ENCODE data around the gene TBX20. TPM values are rescaled to one million over a fixed set of nuclear protein-coding genes. Genes with fewer than 3 reads are reported as not detected.
"Not testable (repeated sequence)": the region's sequence is repeated elsewhere in the genome, so short reads cannot be mapped to it uniquely, and the experiment has no call there.

The TBX20 gene
- total and polyA plus RNA-seq, 12 donors, result 3.5 to 186 (median 111) TPM

DNA sequence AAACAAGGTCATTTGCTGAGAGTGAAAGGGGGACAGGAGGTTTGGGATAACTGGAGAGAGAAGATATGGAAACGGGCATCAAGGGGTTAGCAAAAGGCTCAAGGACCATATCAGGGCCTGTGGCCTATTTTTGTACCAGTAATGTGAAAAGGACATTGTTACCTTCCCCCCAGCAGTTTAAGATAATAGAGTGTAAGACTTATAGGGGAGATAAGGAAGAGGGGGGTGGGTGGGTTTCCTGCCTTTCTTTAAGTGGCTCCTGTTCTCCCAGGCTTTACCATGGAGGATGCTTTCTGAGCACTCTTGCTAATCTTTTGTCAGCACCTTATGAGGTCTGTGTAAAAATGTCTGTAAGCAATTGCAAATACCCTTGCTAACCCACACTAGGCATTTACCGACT is 80.7 kb downstream of the TBX20 start:
- not testable (repeated sequence) for H3K4me3 ChIP-seq, H3K9me3 ChIP-seq
- 21 to 28% methylated on average over 2 of the region's 2 CpGs for WGBS, 2 donors

DNA sequence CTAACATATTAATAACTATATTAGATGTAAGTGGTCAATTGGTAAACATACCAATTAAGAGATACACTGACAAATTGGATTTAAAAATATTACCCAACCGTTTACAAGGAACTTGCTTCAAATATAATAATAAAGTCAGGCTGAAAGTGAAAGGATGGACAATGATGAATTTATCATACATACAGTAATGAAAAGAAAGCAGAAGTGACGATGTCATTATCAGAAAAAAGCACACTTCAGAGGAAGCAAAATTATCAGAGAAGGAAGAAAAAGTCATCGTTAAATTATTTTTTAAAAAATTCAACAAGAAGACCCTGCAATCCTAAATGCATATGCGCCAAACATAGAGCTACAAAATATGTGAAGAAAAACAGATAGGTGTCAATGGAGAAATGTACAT is 81.8 kb downstream of the TBX20 start:
- H3K4me1 ChIP-seq, result peaks cover 0 to 21% (median 0%) of the 10 kb centered on the region in 9 donors
- H3K27ac ChIP-seq; H3K27me3 ChIP-seq; H3K4me3 ChIP-seq; ATAC-seq; H3K9me3 ChIP-seq; H3K36me3 ChIP-seq; DNase-seq; intact Hi-C loops (cut with DNase I): not testable (repeated sequence)
- 41 to 44% methylated on average over 4 of the region's 4 CpGs for WGBS, 2 donors

More for the DNA sequence above, 80.7 kb downstream of the TBX20 start:
- H3K27me3 ChIP-seq; H3K36me3 ChIP-seq; DNase-seq; intact Hi-C loops (cut with DNase I): not testable (repeated sequence)
- H3K4me1 ChIP-seq, result peaks cover 0 to 21% (median 0%) of the 10 kb centered on the region in 9 donors
- peak in 1 of 8 donors; percentile 35 for ATAC-seq
- peak overlapping the region in 4 of 10 donors; percentile 13 to 29 (median 22) for H3K27ac ChIP-seq

DNA sequence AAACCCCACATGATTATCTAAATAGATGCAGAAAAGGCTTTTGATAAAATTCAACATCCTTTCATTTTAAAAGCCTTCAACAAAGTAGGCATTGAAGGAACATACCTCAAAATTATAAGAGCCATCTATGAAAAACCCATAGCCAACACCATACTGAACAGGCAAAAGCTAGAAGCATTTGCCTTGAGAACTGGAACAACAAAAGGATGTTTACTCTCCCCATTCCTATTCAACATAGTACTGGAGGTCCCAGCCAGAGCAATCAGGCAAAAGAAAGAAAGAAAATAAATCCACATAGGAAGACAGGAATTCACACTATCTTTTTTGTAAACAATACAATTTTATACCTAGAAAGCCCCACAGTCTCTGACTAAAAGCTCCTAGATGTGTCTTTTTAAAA is 86.2 kb downstream of the TBX20 start:
- H3K36me3 ChIP-seq; H3K27ac ChIP-seq; H3K27me3 ChIP-seq; H3K9me3 ChIP-seq; DNase-seq; ATAC-seq; H3K4me3 ChIP-seq; intact Hi-C loops (cut with DNase I): not testable (repeated sequence)
- H3K4me1 ChIP-seq, result peaks cover 0 to 12% (median 0%) of the 10 kb centered on the region in 9 donors

DNA sequence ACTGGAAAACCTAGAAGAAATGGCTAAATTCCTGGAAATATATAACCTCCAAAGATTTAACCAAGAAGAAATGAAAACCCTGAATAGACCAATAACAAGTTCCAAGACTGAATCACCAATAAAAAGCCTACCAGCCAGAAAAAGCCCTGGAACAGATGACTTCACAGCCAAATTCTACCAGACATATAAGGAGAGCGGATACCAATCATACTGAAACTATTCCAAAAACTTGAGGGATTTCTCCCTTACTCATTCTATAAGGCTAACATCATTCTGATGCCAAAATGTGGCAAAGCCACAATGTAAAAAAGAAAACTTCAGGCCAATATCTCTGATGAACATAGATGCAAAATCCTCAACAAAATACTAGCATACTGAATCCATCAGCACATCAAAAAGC is 86.7 kb downstream of the TBX20 start:
- H3K27me3 ChIP-seq; H3K27ac ChIP-seq; H3K4me1 ChIP-seq; intact Hi-C loops (cut with DNase I); H3K4me3 ChIP-seq; H3K36me3 ChIP-seq; DNase-seq; ATAC-seq; H3K9me3 ChIP-seq: not testable (repeated sequence)
- WGBS, 2 donors, result 88 to 100% methylated on average over 1 of the region's 1 CpG

GRCh38 chr7:35161059-35161740 is 92.7 kb downstream of the TBX20 start:
- H3K9me3 ChIP-seq; H3K4me3 ChIP-seq; H3K4me1 ChIP-seq; H3K36me3 ChIP-seq; ATAC-seq; intact Hi-C loops (cut with DNase I); H3K27me3 ChIP-seq; DNase-seq; H3K27ac ChIP-seq: not testable (repeated sequence)
- WGBS, 2 donors, result 33 to 34% methylated on average over 3 of the region's 3 CpGs

Other genes with a start within 250 kb of the TBX20 start
- 10 to 100 TPM; 19.8 to 28.0 (median 22.4) TPM for gene DPY19L1, start 216.6 kb downstream of the TBX20 start, total RNA-seq
- 10 to 100 TPM in 1 of 2 donors, 1 to 10 TPM in 1; 8.9 to 12.7 TPM for gene DPY19L1, start 216.6 kb downstream of the TBX20 start, polyA plus RNA-seq